ENCODE results near the gene CCNDBP1.
"Not testable (repeated sequence)": the region's sequence is repeated elsewhere in the genome, so short reads cannot be mapped to it uniquely, and the experiment has no call there.

CCNDBP1 gene

GRCh38 chr15:43196760-43197548 lies 11.8 kb downstream of the CCNDBP1 start:
- DNase-seq: no peak

GRCh38 chr15:43197773-43198172 lies 12.6 kb downstream of the CCNDBP1 start:
- not testable (repeated sequence) for DNase-seq

GRCh38 chr15:43198556-43198955 lies 13.4 kb downstream of the CCNDBP1 start:
- not testable (repeated sequence) for DNase-seq

GRCh38 chr15:43198992-43199391 lies 13.8 kb downstream of the CCNDBP1 start:
- no peak for DNase-seq

- no peak for DNase-seq
These were observed 14.8 kb downstream of the CCNDBP1 start for GRCh38 chr15:43199945-43200488.

- peak; percentile 82 for DNase-seq
These were observed 19.1 kb downstream of the CCNDBP1 start for GRCh38 chr15:43204016-43204901.

- no peak for DNase-seq
These were observed 20.9 kb downstream of the CCNDBP1 start for GRCh38 chr15:43206054-43206453.

- no peak for DNase-seq
These were observed 21.8 kb downstream of the CCNDBP1 start for GRCh38 chr15:43207024-43207423.

GRCh38 chr15:43208052-43209002 lies 23.1 kb downstream of the CCNDBP1 start:
- DNase-seq: no peak

- DNase-seq: no peak
These were observed 24.0 kb downstream of the CCNDBP1 start for GRCh38 chr15:43209059-43209824.

GRCh38 chr15:43210172-43210745 lies 25.1 kb downstream of the CCNDBP1 start:
- no peak for DNase-seq

- no peak for DNase-seq
These were observed 25.6 kb downstream of the CCNDBP1 start for GRCh38 chr15:43210807-43211206.

GRCh38 chr15:43211224-43211735 lies 26.1 kb downstream of the CCNDBP1 start:
- DNase-seq: no peak

GRCh38 chr15:43212299-43212698 lies 27.1 kb downstream of the CCNDBP1 start:
- DNase-seq: no peak

- DNase-seq: no peak
These were observed 27.7 kb downstream of the CCNDBP1 start for GRCh38 chr15:43212951-43213350.

GRCh38 chr15:43213466-43213865 lies 28.3 kb downstream of the CCNDBP1 start:
- no peak for DNase-seq

- no peak for DNase-seq
These were observed 29.0 kb downstream of the CCNDBP1 start for GRCh38 chr15:43214169-43214568.

- DNase-seq: no peak
These were observed 29.5 kb downstream of the CCNDBP1 start for GRCh38 chr15:43214592-43215295.

GRCh38 chr15:43215961-43216360 lies 30.8 kb downstream of the CCNDBP1 start:
- no peak for DNase-seq
